Hindlimb muscle (tissue), 1 donor: Measurements from ENCODE around the gene TLE6. TPM values are rescaled to one million over a fixed set of nuclear protein-coding genes. Genes with fewer than 3 reads are reported as not detected.
"Not testable (repeated sequence)": the region's sequence is repeated elsewhere in the genome, so short reads cannot be mapped to it uniquely, and the experiment has no call there.

ENCODE experiments used
- DNase-seq: peaks from one replicate; pipeline ENCODE4 v3.0.0-alpha.2; 2013
- polyA plus RNA-seq: library from polyadenylated mRNA; unstranded; fragments of 120-200 nt; gene quantifications from one replicate; pipeline ENCODE4 v1.2.1, GENCODE V29; 2013; ENCODE audit not compliant: insufficient read length

The TLE6 gene
- polyA plus RNA-seq, 1 donor, result 0.74 TPM

DNA sequence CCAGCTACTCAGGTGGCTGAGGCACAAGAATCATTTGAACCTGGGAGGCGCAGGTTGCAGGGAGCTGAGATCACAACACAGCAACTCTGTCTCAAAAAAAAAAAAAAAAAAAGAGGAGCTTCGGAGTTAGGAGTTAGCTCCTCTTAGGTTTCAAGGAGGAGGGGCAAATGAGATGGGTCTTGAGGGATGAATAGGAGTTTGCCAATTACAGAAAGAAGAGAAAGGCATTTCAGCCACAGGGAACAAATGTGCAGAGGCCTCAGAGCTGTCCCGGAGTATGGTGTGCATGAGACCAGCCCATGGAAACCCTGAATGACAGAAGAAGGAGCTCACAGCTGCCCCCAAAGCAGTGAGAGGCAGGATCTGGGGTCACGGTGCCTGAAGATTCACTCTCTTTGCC is 27.2 kb downstream of the TLE6 start:
- no peak for DNase-seq

DNA sequence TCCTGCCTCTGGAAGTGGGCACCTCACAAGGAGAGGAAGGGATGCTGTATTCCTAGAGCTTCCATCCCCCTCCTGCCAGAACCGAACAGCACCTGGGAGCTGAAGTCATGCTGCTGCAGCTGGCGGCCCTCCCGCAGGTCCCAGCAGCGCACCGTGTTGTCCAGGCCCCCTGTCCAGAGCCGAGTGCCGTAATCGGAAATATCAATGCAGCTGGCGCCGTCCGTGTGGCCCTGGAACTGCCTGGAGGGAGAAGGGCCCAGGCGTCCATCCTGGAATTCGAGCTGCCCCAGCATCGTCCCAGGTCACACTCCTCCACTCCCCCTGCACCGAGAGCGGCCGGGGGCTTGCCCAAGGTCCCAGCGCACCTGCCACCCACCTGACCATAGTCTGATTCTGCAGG is 28.0 kb downstream of the TLE6 start:
- DNase-seq, result no peak

DNA sequence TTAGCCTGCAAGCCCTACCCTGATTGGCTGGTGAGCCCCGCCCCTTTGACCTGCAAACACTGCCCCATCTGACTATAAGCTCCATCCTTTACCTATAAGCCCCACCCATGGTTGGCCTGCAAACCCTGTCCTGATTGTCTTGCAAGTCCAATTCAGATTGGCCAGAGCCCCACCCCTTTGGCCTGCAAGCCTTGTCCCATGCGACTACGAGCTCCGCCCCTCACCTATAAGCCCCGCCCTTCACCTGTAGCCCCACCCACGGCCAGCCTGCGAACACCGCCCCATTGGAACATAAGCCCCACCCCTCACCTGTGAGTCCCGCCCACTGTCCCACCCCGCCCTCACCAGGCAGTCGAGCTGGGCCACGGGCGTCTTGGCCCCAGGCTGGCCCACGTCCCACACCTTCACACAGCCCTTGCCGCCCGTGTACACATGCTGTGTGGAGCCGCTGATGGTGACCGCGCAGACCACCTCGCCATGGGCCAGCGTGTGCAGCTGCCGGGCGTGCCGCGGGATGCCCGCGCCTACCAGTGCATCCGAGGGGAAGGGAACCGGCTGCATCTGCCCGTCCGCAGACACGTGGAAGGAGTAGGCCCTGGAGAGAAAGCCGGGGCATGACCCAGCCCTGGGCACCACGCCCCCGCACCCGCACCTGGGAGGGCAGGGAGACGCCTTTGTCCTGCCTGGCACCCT is 28.9 kb downstream of the TLE6 start:
- no peak for DNase-seq

- no peak for DNase-seq
These were observed 30.6 kb downstream of the TLE6 start for GRCh38 chr19:3007975-3008374.

- no peak for DNase-seq
These were observed 31.6 kb downstream of the TLE6 start for GRCh38 chr19:3008994-3009393.

- no peak for DNase-seq
These were observed 33.5 kb downstream of the TLE6 start for GRCh38 chr19:3010871-3011270.

DNA sequence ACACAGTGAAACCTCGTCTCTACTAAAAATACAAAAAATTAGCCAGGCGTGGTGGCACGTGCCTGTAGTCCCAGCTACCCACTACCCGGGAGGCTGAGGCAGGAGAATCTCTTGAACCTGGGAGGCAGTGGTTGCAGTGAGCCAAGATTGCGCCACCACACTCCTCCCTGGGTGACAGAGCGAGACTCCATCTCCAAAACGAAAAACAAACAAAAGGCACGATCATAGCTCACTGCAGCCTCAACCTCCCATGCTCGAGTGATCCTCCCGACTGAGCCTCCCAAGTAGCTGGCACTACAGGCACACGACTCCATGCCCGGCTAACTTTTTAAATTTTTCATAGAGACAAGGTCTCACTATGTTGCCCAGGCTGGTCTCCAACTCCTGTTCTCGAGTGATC is 34.7 kb downstream of the TLE6 start:
- DNase-seq, result not testable (repeated sequence)

DNA sequence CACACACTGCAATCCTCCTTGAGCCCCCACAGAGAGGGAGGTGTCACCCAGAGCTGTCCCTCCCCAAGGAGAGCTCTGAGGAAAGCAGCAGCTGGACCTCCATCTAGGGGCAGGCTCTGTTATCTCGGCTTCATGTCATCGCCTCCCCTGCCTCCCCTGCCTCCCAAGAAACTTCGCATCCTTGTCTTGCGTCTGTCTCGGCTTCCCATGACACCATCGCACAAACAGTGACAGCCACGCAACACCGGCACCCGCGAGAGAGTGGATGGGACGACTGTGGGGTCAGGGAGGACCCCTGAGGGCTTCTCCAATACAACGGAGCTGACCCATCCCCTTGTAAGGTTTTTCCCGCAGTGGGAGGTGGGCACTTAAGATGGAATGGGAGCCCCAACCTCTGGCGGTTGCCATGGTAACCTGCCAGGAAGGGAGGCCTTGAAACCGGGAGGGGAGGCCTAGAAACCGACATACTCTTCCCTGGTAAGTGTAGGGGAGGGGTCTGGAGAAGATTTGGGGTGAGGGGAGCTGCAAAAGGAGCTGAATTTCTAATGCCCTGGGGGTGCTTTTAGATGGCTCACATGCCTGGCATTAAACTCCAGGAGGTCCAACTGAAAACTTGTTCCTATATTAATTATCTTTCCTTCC is 35.4 kb downstream of the TLE6 start:
- DNase-seq, result no peak

DNA sequence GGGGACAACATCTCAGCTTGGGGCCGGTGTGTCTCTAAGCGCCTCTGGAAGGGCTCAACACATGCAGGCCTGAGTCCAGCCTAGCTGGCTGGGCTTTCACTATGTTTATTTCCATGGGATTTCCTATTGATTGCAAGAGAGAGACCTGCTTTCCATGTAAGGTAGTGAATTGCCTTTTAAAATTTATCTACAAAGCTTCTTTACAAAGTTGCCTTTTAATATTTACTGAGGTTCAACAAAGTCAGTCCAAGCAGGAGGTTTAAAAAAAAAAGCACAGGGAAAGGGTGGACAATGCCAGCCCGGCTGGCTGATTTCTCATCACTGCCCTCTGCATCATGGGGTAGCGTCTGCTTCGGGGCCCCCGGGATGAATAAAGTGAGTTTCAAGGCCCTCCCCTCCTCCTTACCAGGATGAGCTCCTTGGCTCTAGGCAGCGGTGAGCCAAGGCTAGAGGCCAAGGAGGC is 35.9 kb downstream of the TLE6 start:
- DNase-seq, result no peak

DNA sequence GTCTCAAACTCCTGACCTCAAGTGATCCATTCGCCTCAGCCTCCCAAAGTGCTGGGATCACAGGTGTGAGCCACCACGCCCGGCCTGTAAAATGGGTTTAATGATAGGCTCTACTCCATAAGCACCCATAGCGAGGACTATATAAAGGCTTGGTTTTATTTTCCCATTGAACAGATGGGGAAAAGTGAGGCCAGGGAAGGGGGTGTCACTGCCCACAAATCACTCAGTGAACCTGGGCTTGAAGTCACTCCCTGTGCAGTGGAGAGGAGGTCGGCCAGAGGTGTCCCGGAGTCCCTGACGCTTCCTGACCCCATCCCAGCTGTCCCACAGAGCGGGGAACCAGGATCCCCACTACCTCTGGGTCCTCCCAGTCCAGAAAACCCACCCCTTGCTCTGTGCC is 36.8 kb downstream of the TLE6 start:
- no peak for DNase-seq

- no peak for DNase-seq
These were observed 38.0 kb downstream of the TLE6 start for GRCh38 chr19:3015126-3016057.

GRCh38 chr19:3017923-3018322 is 40.6 kb downstream of the TLE6 start:
- DNase-seq, result no peak

DNA sequence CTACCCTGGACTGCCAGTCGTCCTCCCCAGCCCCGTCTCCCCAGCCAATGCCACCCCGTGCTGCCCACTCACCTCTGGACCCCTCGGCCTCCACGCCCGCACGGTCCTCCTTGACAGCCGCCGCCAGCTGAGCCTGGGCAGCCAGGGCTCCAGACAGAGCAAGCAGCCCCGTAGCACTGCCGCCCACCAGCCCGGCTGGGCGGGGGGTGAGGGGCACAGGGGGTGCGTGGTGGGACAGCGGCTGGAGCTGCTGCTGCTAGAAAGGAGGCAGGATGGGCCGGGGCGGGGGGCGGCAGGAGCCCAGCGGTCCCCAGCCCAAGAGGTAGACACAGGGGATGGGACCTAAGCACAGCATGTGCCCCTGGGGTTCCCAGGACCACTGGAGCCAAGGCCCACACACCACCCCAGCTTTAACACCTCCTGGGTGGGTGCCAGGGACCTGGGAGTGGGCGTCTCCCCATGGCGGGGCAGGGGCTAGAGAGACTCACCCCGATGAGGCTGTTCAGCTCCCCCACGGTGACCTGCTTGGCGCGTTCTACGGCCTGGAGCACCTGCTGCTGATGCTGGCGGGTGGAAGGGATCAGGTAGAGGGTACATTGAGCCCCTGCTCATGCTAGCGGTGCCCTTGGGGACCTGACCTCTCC is 42.0 kb downstream of the TLE6 start:
- DNase-seq, result no peak

- no peak for DNase-seq
These were observed 43.1 kb downstream of the TLE6 start for GRCh38 chr19:3020321-3020960.

DNA sequence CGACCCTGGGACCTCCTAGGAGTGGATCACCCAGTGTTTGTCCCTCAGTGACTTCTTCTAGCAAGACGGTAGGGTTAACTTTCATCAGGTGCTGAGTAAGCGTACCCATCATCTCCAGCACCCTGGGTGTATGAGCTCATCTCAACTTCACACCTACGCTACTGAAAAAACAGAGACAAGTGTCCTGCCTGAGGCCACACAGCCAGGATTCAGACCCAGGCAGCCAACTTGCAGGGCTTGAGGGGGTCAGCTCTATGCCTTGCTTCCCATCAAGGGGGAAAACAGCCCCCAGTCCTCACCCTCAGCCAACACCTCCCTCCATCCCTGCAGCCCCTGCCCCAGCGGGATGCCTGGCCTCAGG is 47.1 kb downstream of the TLE6 start:
- DNase-seq, result no peak

DNA sequence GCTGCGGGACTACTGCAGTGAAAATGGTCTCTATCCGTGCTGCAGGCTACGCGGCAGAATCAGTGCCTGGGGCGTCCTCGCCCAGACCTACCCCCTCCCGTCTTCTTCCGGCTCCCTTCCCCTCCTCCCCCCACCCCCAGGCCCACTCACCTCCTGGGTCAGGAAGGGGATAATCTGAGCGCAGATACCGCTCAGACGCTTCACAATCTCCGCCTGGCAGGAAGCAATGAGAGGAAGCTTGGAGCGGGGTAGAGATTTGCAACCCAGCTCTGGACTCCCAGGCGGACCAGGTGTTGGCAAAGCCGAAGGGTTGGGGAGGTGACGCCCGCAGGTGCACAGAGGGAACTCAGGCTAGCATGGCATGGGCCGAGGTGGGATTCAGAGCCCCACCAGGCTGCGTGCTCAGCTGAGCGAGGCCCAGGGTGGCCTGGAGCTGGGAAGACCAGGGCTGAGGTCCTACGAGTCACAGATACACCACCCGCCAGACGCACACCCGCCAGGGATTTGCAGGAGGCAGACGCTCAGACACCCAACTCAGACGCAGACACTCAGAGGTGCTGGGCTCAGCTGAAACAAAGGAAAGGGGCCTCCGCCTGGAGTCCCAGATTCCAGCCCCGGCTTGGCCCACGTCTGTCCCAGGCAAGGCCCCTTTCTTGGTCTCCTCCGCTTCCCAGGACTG is 47.6 kb downstream of the TLE6 start:
- DNase-seq, result no peak

DNA sequence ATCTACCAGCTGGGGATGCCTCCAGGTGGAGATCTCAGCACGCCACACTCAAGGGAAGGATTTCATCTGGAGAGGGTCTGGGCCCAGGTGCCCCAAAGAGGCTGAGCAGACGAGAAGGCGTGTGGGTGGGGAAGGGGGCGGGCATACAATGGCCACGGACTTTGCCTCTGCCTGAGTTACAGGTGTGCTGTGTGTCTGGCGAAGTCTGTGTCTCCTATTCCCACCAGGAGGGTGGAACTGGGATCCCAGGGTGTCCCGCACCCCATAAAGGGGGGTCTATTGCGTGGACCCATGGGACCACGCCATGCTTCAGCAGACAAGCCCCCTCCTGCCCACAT is 48.2 kb downstream of the TLE6 start:
- no peak for DNase-seq

GRCh38 chr19:3026768-3027167 is 49.4 kb downstream of the TLE6 start:
- DNase-seq, result no peak

DNA sequence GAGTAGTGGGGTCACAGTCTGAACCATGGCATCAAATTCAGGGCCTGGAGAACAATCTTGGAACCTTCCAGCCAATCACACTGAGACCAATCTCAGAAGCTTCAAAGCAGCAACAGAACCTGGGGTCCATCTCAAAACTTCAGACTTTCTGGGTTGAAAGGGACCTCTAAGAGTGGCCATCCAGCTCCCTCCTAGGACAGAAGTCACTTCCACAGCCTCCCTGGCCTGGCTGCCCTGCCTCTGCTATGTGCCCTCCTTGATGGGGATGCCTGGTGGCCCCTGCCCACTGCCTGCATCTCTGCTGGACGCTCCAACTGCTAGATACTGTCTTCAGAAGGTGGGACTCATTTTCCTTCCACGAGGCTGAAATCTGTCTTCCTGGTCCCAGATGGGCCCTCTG is 49.9 kb downstream of the TLE6 start:
- no peak for DNase-seq

DNA sequence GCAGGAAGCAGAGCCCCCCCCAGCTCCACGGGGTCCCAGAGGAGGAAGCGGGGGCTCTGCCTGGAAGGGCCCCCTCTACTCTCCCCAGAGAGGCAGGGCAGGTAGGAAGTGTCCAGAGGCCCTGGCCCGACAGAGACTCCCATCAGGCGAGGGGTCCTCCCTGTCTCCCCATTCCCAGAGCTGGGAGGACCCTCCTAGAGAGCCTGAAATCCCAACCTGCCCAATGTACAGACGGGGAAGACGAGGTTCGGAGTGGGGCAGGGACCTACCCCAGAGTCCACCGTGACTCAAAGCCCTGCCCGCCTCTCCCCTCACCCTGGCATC is 50.6 kb downstream of the TLE6 start:
- DNase-seq, result no peak

- DNase-seq, result no peak
These were observed 51.1 kb downstream of the TLE6 start for GRCh38 chr19:3028305-3029064.
